GM19023 (cell line): Measurements from ENCODE around the gene SLFN14.
"Not testable (repeated sequence)": the region's sequence is repeated elsewhere in the genome, so short reads cannot be mapped to it uniquely, and the experiment has no call there.

ENCODE experiments used
- ATAC-seq: cut with Tn5 transposase; IDR thresholded peaks from one replicate; pipeline ENCODE4 v1.9.1; 2021; ENCODE audit warnings: mild to moderate bottlenecking, moderate library complexity; ENCODE audit not compliant: unreplicated experiment

Gene SLFN14

GRCh38 chr17:35559495-35560210 is 966 bp downstream of the SLFN14 start:
- no peak for ATAC-seq

- ATAC-seq, result no peak
Measured at GRCh38 chr17:35557353-35557752, 3.3 kb downstream of the SLFN14 start.

- ATAC-seq, result no peak
Measured at GRCh38 chr17:35555691-35556090, 4.9 kb downstream of the SLFN14 start.

- ATAC-seq, result no peak
Measured at GRCh38 chr17:35554668-35555067, 6.0 kb downstream of the SLFN14 start.

- no peak for ATAC-seq
Measured at GRCh38 chr17:35553310-35553709, 7.3 kb downstream of the SLFN14 start.

- no peak for ATAC-seq
Measured at GRCh38 chr17:35548978-35549377, 11.6 kb downstream of the SLFN14 start.

GRCh38 chr17:35548208-35548810 is 12.3 kb downstream of the SLFN14 start:
- ATAC-seq, result no peak

GRCh38 chr17:35546487-35546886 is 14.1 kb downstream of the SLFN14 start:
- no peak for ATAC-seq

- no peak for ATAC-seq
Measured at GRCh38 chr17:35545150-35545549, 15.5 kb downstream of the SLFN14 start.

- ATAC-seq, result no peak
Measured at GRCh38 chr17:35543856-35544255, 16.8 kb downstream of the SLFN14 start.

- no peak for ATAC-seq
Measured at GRCh38 chr17:35542990-35543389, 17.6 kb downstream of the SLFN14 start.

- ATAC-seq, result no peak
Measured at GRCh38 chr17:35541434-35541833, 19.2 kb downstream of the SLFN14 start.

GRCh38 chr17:35540589-35541404 is 19.8 kb downstream of the SLFN14 start:
- ATAC-seq, result no peak

GRCh38 chr17:35539659-35540026 is 21.0 kb downstream of the SLFN14 start:
- no peak for ATAC-seq

- no peak for ATAC-seq
Measured at GRCh38 chr17:35537601-35538141, 22.9 kb downstream of the SLFN14 start, which contains the start of gene SLFN12L. Gene SLFN12L (minus strand): TSS chr17:35537678. CDS start chr17:35522364, 15,314 bp downstream.

- ATAC-seq, result no peak
Measured at GRCh38 chr17:35536664-35537171, 23.9 kb downstream of the SLFN14 start.

GRCh38 chr17:35535406-35535805 is 25.2 kb downstream of the SLFN14 start:
- ATAC-seq, result not testable (repeated sequence)

- no peak for ATAC-seq
Measured at GRCh38 chr17:35534576-35535093, 26.0 kb downstream of the SLFN14 start.

- no peak for ATAC-seq
Measured at GRCh38 chr17:35531160-35531559, 29.5 kb downstream of the SLFN14 start.

- ATAC-seq, result no peak
Measured at GRCh38 chr17:35529866-35530265, 30.8 kb downstream of the SLFN14 start.

GRCh38 chr17:35529326-35529725 is 31.3 kb downstream of the SLFN14 start:
- ATAC-seq, result not testable (repeated sequence)
